ENCODE measurements around the gene DACH1.

DACH1 gene

DNA sequence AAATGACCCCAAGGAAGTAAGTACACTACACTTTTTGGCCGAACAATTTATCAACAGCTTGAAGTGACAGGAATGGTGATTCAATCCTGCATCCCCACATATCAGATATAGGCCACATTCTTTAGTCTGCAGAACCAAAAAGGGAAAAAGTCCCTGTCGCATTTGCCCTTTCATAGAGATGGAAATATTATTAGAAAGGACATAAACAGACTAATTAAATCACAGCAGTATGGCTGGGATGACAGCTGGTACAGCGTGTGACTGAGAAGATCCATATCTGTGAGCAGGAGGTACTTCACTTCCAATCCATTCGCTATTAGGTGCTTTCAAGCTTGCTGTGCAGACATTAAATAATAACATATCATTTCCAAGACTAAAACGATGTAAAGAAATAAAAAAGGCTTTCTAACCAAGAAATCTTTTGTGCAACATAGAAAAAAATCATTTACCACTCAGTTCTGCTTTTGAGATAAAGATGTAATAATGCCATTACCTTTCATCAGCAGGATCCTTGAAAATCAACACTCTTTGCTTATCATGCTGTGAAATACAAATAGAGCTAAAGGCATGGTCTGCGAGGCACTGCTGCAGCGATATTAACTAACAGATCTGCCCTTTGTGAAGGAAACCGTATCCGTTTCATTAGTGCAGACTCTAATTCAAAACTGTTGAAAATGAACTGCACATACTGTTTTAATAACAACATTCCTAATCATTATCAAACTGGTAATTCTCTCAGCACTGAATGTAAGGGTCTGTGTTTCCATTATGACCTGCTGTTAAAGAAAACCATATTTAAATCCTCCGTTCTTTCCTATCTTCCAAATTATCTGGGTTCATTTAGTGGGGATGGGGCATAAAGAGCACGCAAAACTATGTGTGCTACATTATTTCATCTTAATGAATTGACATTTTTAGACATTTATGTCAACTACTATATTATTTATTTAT is 245.6 kb downstream of the DACH1 start:
- Histone ChIP-seq H3K9ac (ENCODE audit: low read depth, low read length) (no peak overlapping the region), H3K36me3 (ENCODE audit: insufficient read depth, low read length) (no peaks in the 10 kb centered on the region), H3K4me1 (ENCODE audit: insufficient read depth, low read length) (peaks cover 11% of the 10 kb centered on the region; the same call in 1 of the 2 replicates), H3K9me3 (ENCODE audit: insufficient read depth, low read depth, low read length) (no peaks in the 10 kb centered on the region), H3K27ac (ENCODE audit: low read depth, low read length) (no peak overlapping the region), H3K27me3 (ENCODE audit: insufficient read depth, low read length) (no peaks in the 10 kb centered on the region), H3K4me3 (ENCODE audit: low read length) (no peak overlapping the region)
- WGBS, result 74% methylated on average over 9 of the region's 11 CpGs

DNA sequence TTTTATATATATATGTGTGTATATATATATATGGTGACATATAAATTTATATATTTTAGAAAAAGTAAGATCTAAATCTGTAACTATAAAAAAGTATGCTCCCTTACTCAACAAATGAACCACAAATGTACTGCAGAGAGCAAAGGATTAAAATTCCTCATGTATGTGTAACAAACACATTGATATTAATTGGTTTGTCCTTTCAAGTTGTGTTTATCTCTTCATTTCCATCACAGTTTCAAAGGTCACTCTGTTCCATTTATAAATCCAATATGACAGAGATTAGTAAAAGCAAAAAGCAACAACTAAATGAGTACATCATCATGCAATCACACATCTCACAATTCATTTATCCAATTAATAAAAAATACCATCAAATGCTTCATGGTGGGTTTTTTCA is 247.9 kb downstream of the DACH1 start:
- Histone ChIP-seq H3K36me3 (ENCODE audit: insufficient read depth, low read length) (no peaks in the 10 kb centered on the region), H3K27ac (ENCODE audit: low read depth, low read length) (no peak overlapping the region), H3K4me3 (ENCODE audit: low read length) (no peak overlapping the region), H3K9me3 (ENCODE audit: insufficient read depth, low read depth, low read length) (no peaks in the 10 kb centered on the region), H3K9ac (ENCODE audit: low read depth, low read length) (no peak overlapping the region), H3K4me1 (ENCODE audit: insufficient read depth, low read length) (peaks cover 6% of the 10 kb centered on the region; the same call in 1 of the 2 replicates), H3K27me3 (ENCODE audit: insufficient read depth, low read length) (no peaks in the 10 kb centered on the region)

DNA sequence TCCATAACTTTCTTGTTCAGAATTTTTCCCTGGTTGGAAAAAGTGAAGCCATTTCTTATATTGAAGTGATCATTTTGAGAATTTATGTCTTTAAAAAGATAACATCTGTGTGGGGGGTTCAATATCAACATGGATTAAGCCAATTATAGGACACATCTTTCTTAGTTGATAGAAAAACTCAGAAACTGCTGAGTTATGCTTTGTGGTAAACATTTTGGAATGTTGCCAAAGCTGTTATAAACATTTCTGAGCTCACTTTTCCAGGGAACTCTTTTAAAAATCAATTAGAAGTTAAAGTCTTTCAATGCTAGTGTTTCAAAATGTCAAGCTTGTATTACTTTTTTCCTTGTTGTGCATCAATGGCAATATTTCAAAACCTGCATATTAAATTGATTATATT is 248.8 kb downstream of the DACH1 start:
- no peak overlapping the region for H3K27ac ChIP-seq (ENCODE audit: low read depth, low read length)

DNA sequence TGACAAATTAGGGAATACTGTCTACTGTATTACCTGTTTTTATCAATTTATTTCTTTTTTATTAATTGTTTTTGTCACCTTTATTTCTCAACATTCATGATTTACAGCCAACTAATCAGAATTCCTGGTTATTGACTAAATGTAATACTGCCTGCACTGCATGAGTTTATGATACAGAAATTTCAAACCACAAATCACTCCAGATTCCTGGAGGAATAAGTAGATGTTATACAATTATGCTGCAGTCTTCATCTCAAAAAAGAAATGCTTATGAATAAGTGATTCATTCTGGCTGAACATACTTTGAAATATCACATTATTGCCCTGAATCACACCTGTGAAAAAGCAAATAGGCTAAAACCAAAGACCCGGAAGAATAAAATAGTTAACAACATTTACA is 249.7 kb downstream of the DACH1 start:
- H3K4me3 ChIP-seq (ENCODE audit: low read length), result no peak overlapping the region
- no peak overlapping the region for H3K9ac ChIP-seq (ENCODE audit: low read depth, low read length)
- no peaks in the 10 kb centered on the region for H3K36me3 ChIP-seq (ENCODE audit: insufficient read depth, low read length)
- no peaks in the 10 kb centered on the region for H3K9me3 ChIP-seq (ENCODE audit: insufficient read depth, low read depth, low read length)
- H3K27me3 ChIP-seq (ENCODE audit: insufficient read depth, low read length), result no peaks in the 10 kb centered on the region
- H3K4me1 ChIP-seq (ENCODE audit: insufficient read depth, low read length), result peaks cover 6% of the 10 kb centered on the region; the same call in 1 of the 2 replicates
- H3K27ac ChIP-seq (ENCODE audit: low read depth, low read length), result no peak overlapping the region
- WGBS, result 91% methylated on average over 1 of the region's 1 CpG

More for the DNA sequence above, 248.8 kb downstream of the DACH1 start:
- Histone ChIP-seq H3K4me1 (ENCODE audit: insufficient read depth, low read length) (peaks cover 6% of the 10 kb centered on the region; the same call in 1 of the 2 replicates), H3K9me3 (ENCODE audit: insufficient read depth, low read depth, low read length) (no peaks in the 10 kb centered on the region), H3K27me3 (ENCODE audit: insufficient read depth, low read length) (no peaks in the 10 kb centered on the region), H3K9ac (ENCODE audit: low read depth, low read length) (no peak overlapping the region), H3K4me3 (ENCODE audit: low read length) (no peak overlapping the region), H3K36me3 (ENCODE audit: insufficient read depth, low read length) (no peaks in the 10 kb centered on the region)

DNA sequence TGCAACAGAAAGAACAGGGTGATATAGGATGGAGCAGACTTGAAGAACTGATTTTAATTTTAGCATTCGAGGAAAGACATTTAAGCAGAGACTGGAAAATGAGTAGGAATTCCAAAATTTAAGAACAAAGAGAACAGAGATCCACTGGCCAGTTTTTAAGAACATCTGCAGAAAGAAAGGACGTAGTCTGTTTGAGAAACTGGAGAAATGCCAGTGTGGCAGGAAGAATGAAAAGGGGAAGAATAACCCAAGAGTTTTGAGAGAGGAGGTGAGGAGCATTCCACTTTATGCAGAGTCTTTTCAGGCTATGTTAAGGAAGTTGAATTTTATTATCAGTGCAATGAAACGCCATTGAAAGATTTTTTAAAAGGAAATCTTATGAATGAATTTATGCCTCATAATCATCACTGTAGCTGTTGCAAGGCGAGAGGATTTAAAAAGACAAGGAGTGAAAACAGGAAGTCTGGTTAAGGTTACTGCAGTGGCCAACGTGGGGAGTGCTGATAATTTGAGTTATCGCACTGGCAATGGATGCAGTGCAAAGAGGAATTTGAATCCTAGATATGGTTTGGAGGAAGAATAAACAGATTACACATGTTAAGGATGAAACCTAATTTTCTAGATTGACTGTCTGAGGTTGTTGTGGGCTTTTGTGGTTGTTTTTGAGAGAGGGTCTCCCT is 253.8 kb downstream of the DACH1 start:
- Histone ChIP-seq H3K36me3 (ENCODE audit: insufficient read depth, low read length) (no peaks in the 10 kb centered on the region), H3K9me3 (ENCODE audit: insufficient read depth, low read depth, low read length) (no peaks in the 10 kb centered on the region), H3K27ac (ENCODE audit: low read depth, low read length) (no peak overlapping the region), H3K4me1 (ENCODE audit: insufficient read depth, low read length) (no peaks in the 10 kb centered on the region), H3K4me3 (ENCODE audit: low read length) (no peak overlapping the region), H3K27me3 (ENCODE audit: insufficient read depth, low read length) (no peaks in the 10 kb centered on the region), H3K9ac (ENCODE audit: low read depth, low read length) (no peak overlapping the region)
- WGBS, result 88% methylated on average over 6 of the region's 6 CpGs

DNA sequence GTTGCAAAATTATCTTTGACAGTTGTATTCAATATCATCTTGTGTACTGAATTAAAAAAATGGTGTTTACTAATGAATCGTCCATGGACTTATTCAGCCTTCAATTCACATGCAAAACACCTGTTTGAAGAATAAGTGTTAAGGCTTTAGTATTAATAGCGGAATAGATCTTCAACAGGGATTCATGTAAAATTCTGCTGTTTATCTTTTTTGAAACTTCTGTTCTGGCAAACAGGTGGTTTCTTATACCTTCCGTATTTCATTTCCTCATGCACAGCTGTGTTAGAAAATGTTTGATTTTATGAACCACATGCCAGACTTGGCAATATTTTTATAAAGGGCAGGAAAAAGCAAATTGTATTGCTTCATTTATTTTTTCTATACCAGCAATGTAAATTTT is 255.7 kb downstream of the DACH1 start:
- Histone ChIP-seq H3K27ac (ENCODE audit: low read depth, low read length) (no peak overlapping the region), H3K27me3 (ENCODE audit: insufficient read depth, low read length) (no peaks in the 10 kb centered on the region), H3K9me3 (ENCODE audit: insufficient read depth, low read depth, low read length) (no peaks in the 10 kb centered on the region), H3K9ac (ENCODE audit: low read depth, low read length) (no peak overlapping the region), H3K4me1 (ENCODE audit: insufficient read depth, low read length) (no peaks in the 10 kb centered on the region), H3K4me3 (ENCODE audit: low read length) (no peak overlapping the region), H3K36me3 (ENCODE audit: insufficient read depth, low read length) (no peaks in the 10 kb centered on the region)
- WGBS, result 97% methylated on average over 3 of the region's 3 CpGs

DNA sequence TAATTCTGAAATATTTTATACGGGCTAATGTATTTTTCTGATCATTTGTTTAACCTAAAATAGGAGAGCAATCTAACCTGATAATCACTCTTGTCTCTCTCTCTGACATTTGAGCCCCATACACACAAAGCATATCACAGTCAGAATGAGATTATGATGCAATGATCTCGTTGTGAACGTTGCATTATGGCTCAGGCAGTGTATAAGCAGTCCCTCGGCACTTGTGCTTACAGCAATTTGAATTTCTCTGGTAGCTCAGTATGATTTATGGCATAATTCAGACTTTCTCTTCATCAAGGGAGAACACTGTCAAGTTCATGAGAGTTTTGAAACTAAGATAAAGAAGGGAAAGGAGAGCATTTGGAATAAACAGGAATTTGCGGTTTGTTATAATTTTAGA is 256.1 kb downstream of the DACH1 start:
- WGBS, result 82% methylated on average over 4 of the region's 5 CpGs
- Histone ChIP-seq H3K36me3 (ENCODE audit: insufficient read depth, low read length) (no peaks in the 10 kb centered on the region), H3K27ac (ENCODE audit: low read depth, low read length) (no peak overlapping the region), H3K9me3 (ENCODE audit: insufficient read depth, low read depth, low read length) (no peaks in the 10 kb centered on the region), H3K27me3 (ENCODE audit: insufficient read depth, low read length) (no peaks in the 10 kb centered on the region), H3K4me1 (ENCODE audit: insufficient read depth, low read length) (no peaks in the 10 kb centered on the region), H3K4me3 (ENCODE audit: low read length) (no peak overlapping the region), H3K9ac (ENCODE audit: low read depth, low read length) (no peak overlapping the region)

DNA sequence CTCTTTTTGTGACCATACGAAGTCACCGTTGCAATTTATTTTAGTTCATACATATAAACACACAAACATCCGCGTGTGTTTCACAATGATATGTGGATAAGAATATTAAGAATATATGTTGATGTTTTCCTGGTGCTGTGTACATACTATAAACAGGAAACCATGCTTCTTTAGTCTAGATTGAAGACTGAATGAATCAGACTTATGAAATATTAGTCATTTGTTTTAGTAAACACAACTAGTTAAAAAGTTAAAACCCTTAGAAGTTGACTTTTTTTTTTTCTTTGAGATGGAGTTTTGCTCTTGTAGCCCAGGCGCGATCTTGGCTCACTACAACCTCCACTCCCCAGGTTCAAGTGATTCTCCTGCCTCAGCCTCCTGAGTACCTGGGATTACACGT is 257.7 kb downstream of the DACH1 start:
- H3K4me3 ChIP-seq (ENCODE audit: low read length), result no peak overlapping the region
- no peak overlapping the region for H3K9ac ChIP-seq (ENCODE audit: low read depth, low read length)
- no peaks in the 10 kb centered on the region for H3K9me3 ChIP-seq (ENCODE audit: insufficient read depth, low read depth, low read length)
- no peaks in the 10 kb centered on the region for H3K27me3 ChIP-seq (ENCODE audit: insufficient read depth, low read length)
- WGBS, result 97% methylated on average over 5 of the region's 7 CpGs
- H3K36me3 ChIP-seq (ENCODE audit: insufficient read depth, low read length), result no peaks in the 10 kb centered on the region
- no peak overlapping the region for H3K27ac ChIP-seq (ENCODE audit: low read depth, low read length)
- no peaks in the 10 kb centered on the region for H3K4me1 ChIP-seq (ENCODE audit: insufficient read depth, low read length)

DNA sequence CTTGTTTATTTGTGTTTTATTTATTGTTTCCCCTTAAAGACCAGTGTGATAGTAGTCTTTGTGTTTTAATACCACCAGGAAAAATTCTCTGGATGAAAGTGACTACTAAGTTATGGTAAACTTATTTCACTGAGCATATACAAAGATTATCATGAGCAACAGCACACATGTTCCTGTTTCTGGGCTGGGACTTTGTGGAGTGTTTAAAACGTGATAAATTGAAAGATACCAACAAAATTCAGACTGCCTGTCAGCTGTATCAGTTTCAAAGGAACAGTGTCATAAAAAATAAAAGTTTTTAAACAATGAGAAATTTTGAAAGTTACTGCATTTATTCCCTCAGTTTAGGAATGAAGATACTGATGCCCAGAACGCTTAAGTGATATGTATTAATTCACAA is 259.4 kb downstream of the DACH1 start:
- Histone ChIP-seq H3K4me3 (ENCODE audit: low read length) (no peak overlapping the region), H3K4me1 (ENCODE audit: insufficient read depth, low read length) (no peaks in the 10 kb centered on the region), H3K36me3 (ENCODE audit: insufficient read depth, low read length) (no peaks in the 10 kb centered on the region), H3K9ac (ENCODE audit: low read depth, low read length) (no peak overlapping the region), H3K27ac (ENCODE audit: low read depth, low read length) (no peak overlapping the region), H3K9me3 (ENCODE audit: insufficient read depth, low read depth, low read length) (no peaks in the 10 kb centered on the region), H3K27me3 (ENCODE audit: insufficient read depth, low read length) (no peaks in the 10 kb centered on the region)
- 100% methylated on average over 1 of the region's 2 CpGs for WGBS

DNA sequence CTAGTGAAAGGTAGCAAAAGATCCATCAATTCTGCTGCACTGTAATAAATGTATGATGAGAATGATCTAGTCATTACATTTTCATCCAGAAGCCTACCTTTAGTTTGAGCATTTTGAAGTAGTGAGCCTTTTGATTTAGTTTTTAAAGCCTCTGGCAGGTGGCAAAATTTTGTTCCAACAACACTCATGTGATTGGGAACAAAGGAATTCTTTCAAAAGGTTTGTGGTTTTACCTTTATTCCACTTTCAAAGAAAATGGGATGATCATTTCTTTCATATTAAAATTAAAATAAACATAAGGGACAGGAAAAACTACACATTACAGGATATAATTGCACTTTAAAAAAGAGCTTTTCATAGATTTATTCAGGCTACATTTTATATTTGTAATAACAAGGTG is 260.2 kb downstream of the DACH1 start:
- no peaks in the 10 kb centered on the region for H3K9me3 ChIP-seq (ENCODE audit: insufficient read depth, low read depth, low read length)
- H3K9ac ChIP-seq (ENCODE audit: low read depth, low read length), result no peak overlapping the region
- H3K4me3 ChIP-seq (ENCODE audit: low read length), result no peak overlapping the region
- H3K27me3 ChIP-seq (ENCODE audit: insufficient read depth, low read length), result no peaks in the 10 kb centered on the region
- H3K36me3 ChIP-seq (ENCODE audit: insufficient read depth, low read length), result no peaks in the 10 kb centered on the region
- H3K4me1 ChIP-seq (ENCODE audit: insufficient read depth, low read length), result no peaks in the 10 kb centered on the region
- H3K27ac ChIP-seq (ENCODE audit: low read depth, low read length), result no peak overlapping the region

DNA sequence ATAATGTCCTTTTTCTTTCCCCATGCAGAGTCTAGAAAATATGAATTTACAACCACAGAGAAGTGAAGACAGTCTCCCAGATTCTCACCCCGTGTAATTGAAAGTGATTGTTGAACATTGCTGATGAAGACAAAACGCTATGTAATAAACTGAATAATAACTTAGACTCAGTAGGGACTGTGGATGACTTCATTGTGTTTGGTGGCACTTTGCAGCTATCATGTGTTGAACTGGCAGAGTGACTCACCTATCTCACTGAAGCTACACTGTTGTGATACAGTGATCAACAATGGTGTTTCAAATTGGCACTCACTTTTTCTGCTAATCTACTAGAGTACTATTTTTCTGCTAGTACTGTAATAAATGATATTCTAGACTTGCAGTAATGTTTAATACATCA is 261.3 kb downstream of the DACH1 start:
- WGBS, result 91% methylated on average over 2 of the region's 2 CpGs
- H3K4me3 ChIP-seq (ENCODE audit: low read length), result no peak overlapping the region

More for the DNA sequence above, 261.3 kb downstream of the DACH1 start:
- Histone ChIP-seq H3K4me1 (ENCODE audit: insufficient read depth, low read length) (no peaks in the 10 kb centered on the region), H3K36me3 (ENCODE audit: insufficient read depth, low read length) (no peaks in the 10 kb centered on the region), H3K27me3 (ENCODE audit: insufficient read depth, low read length) (no peaks in the 10 kb centered on the region), H3K9me3 (ENCODE audit: insufficient read depth, low read depth, low read length) (no peaks in the 10 kb centered on the region), H3K27ac (ENCODE audit: low read depth, low read length) (no peak overlapping the region), H3K9ac (ENCODE audit: low read depth, low read length) (no peak overlapping the region)
